MCF 10A (cell line): ENCODE data around the gene MFN2. TPM values are rescaled to one million over a fixed set of nuclear protein-coding genes. Genes with fewer than 3 reads are reported as not detected.

Source experiments
- BruUV-seq: library from RNA; stranded (reverse); fragments of 400-500 nt; replicated peaks from 2 replicates; lab custom pipeline; 2021; lab: Mats Ljungman, UMichigan
- CTCF ChIA-PET: fragments of 300-600 bp; sonication (Branson Sonifier 250); formaldehyde crosslinking; extraction: SDS; loops from one replicate; lab custom pipeline; 2021; ENCODE audit warnings: antibody characterized with exemption, inconsistent platforms; lab: Yijun Ruan, JAX
- POLR2A ChIA-PET: fragments of 300-600, 350-650 bp; sonication (Branson Sonifier 250); formaldehyde crosslinking; extraction: SDS; loops from one replicate; lab custom pipeline; 2020; ENCODE audit warnings: antibody characterized with exemption, inconsistent platforms; lab: Yijun Ruan, JAX
- DNase-seq: peaks from one replicate; pipeline ENCODE4 v3.0.0-alpha.2; 2018; ENCODE audit not compliant: unreplicated experiment
- H3K27ac Mint-ChIP-seq: one replicate; pipeline ENCODE4 v1.8.0; 2022; ENCODE audit warnings: mild to moderate bottlenecking, low read depth, mixed read lengths; ENCODE audit not compliant: unreplicated experiment
- H3K27me3 Mint-ChIP-seq: one replicate; pipeline ENCODE4 v1.8.0; 2022; ENCODE audit warnings: mixed read lengths; ENCODE audit not compliant: insufficient read depth, unreplicated experiment
- H3K36me3 Mint-ChIP-seq: one replicate; pipeline ENCODE4 v1.8.0; 2022; ENCODE audit warnings: mild to moderate bottlenecking, moderate library complexity, mixed read lengths; ENCODE audit not compliant: insufficient read depth, unreplicated experiment
- H3K4me1 Mint-ChIP-seq: one replicate; pipeline ENCODE4 v1.8.0; 2022; ENCODE audit warnings: mixed read lengths; ENCODE audit not compliant: insufficient read depth, unreplicated experiment
- H3K4me3 Mint-ChIP-seq: one replicate; pipeline ENCODE4 v1.8.0; 2022; ENCODE audit warnings: mild to moderate bottlenecking, moderate library complexity, mixed read lengths; ENCODE audit not compliant: unreplicated experiment
- H3K9me3 Mint-ChIP-seq: one replicate; pipeline ENCODE4 v1.8.0; 2022; ENCODE audit warnings: mixed read lengths; ENCODE audit not compliant: unreplicated experiment
- intact Hi-C: fragments of 100-400 bp; cut with micrococcal nuclease; formaldehyde crosslinking; loops from 2 replicates; pipeline ENCODE4 v1.14.1; 2022
- total RNA-seq: library from RNA; stranded (reverse); gene quantifications from 2 replicates; pipeline ENCODE4 v1.2.3, GENCODE V29; 2022
- TF ChIP-seq, protein P1 (sequence below): fragments of 200-600 bp; IDR thresholded peaks from one replicate; pipeline ENCODE4 v1.8.0; 2022; ENCODE audit warnings: antibody characterized with exemption, mild to moderate bottlenecking; ENCODE audit not compliant: unreplicated experiment

Gene MFN2
- total RNA-seq, 1 experiment from 2014 or later = 105 TPM

DNA sequence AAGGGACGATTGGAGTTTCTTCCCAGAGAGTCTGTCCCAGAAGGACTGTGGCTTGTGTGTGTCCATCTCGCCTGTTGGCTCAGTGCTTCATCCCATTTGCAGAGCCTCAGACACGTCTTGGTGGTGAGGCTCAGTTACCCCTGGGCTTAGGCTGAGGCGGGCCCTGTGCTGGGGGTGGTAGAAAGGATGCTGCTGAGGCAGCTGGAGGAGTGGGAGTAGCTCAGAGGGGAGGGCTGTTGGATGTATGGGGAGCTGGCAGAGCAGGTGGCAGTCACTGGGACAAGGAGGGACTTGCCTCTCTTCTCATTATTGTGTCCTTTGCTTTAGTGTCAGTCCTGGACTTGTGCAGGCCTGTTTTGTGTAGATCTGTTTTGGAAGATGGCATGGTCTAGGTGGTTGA is 31.8 kb downstream of the MFN2 start:
- H3K27ac Mint-ChIP-seq = no peak overlapping the region
- peaks cover 75% of the 10 kb centered on the region for H3K36me3 Mint-ChIP-seq
- DNase-seq = no peak
- H3K4me3 Mint-ChIP-seq = no peak overlapping the region
- intact Hi-C loops = no loop called here
- H3K4me1 Mint-ChIP-seq = no peaks in the 10 kb centered on the region
- ChIA-PET CTCF (no interaction called here), POLR2A (interaction anchor here (2.2 kb wide), 1 partner anchor 31 kb away, joined by 9 read pairs; the partner anchor contains the start of gene MFN2)
- TF ChIP-seq, protein P1, sequence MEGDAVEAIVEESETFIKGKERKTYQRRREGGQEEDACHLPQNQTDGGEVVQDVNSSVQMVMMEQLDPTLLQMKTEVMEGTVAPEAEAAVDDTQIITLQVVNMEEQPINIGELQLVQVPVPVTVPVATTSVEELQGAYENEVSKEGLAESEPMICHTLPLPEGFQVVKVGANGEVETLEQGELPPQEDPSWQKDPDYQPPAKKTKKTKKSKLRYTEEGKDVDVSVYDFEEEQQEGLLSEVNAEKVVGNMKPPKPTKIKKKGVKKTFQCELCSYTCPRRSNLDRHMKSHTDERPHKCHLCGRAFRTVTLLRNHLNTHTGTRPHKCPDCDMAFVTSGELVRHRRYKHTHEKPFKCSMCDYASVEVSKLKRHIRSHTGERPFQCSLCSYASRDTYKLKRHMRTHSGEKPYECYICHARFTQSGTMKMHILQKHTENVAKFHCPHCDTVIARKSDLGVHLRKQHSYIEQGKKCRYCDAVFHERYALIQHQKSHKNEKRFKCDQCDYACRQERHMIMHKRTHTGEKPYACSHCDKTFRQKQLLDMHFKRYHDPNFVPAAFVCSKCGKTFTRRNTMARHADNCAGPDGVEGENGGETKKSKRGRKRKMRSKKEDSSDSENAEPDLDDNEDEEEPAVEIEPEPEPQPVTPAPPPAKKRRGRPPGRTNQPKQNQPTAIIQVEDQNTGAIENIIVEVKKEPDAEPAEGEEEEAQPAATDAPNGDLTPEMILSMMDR = no peak
- no peaks in the 10 kb centered on the region for H3K27me3 Mint-ChIP-seq
- no peaks in the 10 kb centered on the region for H3K9me3 Mint-ChIP-seq
- no TSS peak for BruUV-seq

DNA sequence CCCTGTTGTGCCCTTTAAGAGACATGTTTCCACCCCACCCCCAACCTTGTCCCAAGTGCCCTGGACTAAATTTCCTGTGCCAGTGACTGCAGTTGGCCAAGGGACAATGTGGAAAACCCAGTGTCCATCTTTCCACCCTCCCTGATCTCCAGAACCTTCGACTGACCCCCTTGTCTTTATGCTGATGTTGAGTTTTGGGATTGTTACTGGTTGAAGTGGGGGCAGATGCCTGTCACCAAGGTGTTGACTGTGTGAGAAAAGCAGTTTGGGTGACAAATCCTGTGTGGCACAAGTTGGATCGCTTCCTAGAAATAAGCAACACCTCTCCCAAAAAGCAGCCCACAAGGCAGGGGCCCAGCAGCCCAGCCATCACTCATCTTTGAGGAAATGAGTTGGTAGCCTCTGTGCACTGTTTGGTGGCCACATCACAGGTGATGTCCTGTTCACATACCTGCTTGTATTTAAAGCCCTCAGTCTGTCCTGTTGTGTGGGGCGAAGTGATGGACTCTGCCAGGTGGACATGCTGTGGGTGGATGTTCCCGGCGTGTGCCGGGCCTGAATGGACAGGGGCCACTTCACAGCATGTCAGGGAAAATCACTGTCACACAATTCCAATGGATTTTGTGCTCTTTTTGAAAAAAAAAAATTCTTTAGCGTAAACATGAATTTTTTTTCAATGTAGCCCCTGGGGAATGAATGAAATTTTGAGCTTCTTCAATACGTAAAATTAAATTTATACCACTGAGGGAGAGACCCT is 32.5 kb downstream of the MFN2 start:
- no peak for DNase-seq
- H3K4me3 Mint-ChIP-seq = no peak overlapping the region
- H3K27ac Mint-ChIP-seq = no peak overlapping the region
- intact Hi-C loops = no loop called here
- no peaks in the 10 kb centered on the region for H3K27me3 Mint-ChIP-seq
- no peaks in the 10 kb centered on the region for H3K9me3 Mint-ChIP-seq
- H3K36me3 Mint-ChIP-seq = peaks cover 68% of the 10 kb centered on the region
- no peaks in the 10 kb centered on the region for H3K4me1 Mint-ChIP-seq
- TF ChIP-seq, protein P1 = no peak
- CTCF ChIA-PET = interaction anchor here (0.6 to 1.0 kb wide), 3 partner anchors 19 to 975 kb away, joined by 3 read pairs; no protein-coding TSS in a partner anchor
- POLR2A ChIA-PET = interaction anchor here (0.9 to 1.1 kb wide), 2 partner anchors 31 to 105 kb away, joined by 3 read pairs; no protein-coding TSS in a partner anchor
- BruUV-seq = TSS peak; percentile 59

DNA sequence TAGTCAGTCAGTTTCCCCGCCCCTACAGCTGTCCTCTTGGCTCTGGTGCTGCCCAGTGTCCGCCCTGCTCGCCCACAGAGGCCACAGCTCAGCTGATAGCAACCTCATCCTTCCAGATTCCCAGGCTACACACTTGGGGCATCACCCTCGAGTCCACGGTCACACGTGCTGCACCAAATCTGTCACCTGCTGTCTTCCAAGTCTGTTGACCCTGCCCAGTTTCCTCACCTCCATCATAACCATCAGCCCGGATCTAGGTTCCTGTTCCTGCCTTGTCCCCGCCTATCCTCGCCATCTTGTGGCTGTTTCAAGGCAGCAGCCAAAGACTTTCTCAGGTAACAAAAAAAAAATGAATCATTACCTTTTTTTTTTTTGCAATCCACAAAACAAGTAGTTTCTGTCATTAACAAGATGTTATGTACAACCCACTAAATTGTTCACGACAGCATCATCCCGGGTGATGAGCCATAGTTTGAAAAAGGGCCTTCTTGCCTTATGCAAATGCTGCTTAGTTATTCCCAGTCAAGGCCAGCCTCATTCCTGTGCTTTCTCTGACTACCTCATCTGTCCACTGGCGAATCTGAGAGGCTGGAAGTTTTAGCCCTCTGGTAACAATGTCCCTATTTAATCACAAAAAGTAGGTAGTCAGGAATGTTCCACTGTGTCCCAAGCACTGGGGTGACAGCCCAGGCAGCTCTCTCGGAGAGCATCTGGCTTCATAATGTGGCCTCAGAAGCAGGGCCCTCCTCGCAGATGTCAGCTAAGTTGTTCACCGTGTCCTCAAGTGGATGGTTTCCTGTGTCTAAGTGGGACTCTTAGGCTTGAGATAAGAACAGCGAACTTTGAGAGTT is 34.1 kb downstream of the MFN2 start:
- Mint-ChIP-seq H3K27me3 (no peaks in the 10 kb centered on the region), H3K36me3 (peaks cover 55% of the 10 kb centered on the region), H3K9me3 (no peaks in the 10 kb centered on the region), H3K4me3 (no peak overlapping the region), H3K4me1 (no peaks in the 10 kb centered on the region), H3K27ac (peak overlapping the region; percentile 39)
- intact Hi-C loops = no loop called here
- TF ChIP-seq, protein P1 = no peak
- ChIA-PET CTCF (interaction anchor here (0.6 to 1.4 kb wide), 2 partner anchors 17 to 31 kb away, joined by 4 to 5 read pairs; no protein-coding TSS in a partner anchor), POLR2A (no interaction called here)
- DNase-seq = no peak
- no TSS peak for BruUV-seq

DNA sequence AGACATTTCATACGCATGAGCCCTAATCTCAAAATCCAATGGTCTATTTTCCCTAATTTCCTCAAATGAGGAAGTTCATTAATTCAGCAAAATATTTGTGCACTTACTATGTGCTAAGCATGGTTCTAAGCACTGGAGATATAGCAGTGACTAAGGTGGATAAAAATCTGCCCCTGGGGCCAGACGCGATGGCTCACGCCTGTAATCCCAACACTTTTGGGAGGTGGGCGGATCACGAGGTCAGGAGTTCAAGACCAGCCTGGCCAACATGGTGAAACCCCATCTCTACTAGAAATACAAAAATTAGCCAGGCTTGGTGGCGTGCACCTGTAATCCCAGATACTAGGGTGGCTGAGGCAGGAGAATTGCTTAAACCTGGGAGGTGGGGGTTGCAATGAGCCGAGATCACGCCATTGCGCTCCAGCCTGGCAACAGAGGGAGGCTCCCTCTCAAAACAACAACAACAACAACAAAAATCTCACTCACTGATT is 34.8 kb downstream of the MFN2 start:
- peaks cover 48% of the 10 kb centered on the region for H3K36me3 Mint-ChIP-seq
- intact Hi-C loops = no loop called here
- peak overlapping the region; percentile 39 for H3K27ac Mint-ChIP-seq
- no peaks in the 10 kb centered on the region for H3K9me3 Mint-ChIP-seq
- TF ChIP-seq, protein P1 = no peak
- ChIA-PET POLR2A (no interaction called here), CTCF (no interaction called here)
- H3K27me3 Mint-ChIP-seq = no peaks in the 10 kb centered on the region
- H3K4me1 Mint-ChIP-seq = no peaks in the 10 kb centered on the region
- H3K4me3 Mint-ChIP-seq = no peak overlapping the region
- no peak for DNase-seq
- BruUV-seq = no TSS peak
